Daoy (cell line): ENCODE results near the gene GRB7. TPM values are rescaled to one million over a fixed set of nuclear protein-coding genes. Genes with fewer than 3 reads are reported as not detected.
"Not testable (repeated sequence)": the region's sequence is repeated elsewhere in the genome, so short reads cannot be mapped to it uniquely, and the experiment has no call there.

Experiments
- DNase-seq: peaks from one replicate; pipeline ENCODE4 v3.0.0-alpha.2; 2015; ENCODE audit warnings: low read depth
- total RNA-seq: library from RNA; depleted of rRNA; stranded (reverse); fragments of >200 nt; shearing (Covaris generic); gene quantifications from 2 replicates; pipeline ENCODE4 v1.2.3, GENCODE V29; 2014

The GRB7 gene
- total RNA-seq, 1 experiment from 2014 or later, result 0.11 TPM

DNA sequence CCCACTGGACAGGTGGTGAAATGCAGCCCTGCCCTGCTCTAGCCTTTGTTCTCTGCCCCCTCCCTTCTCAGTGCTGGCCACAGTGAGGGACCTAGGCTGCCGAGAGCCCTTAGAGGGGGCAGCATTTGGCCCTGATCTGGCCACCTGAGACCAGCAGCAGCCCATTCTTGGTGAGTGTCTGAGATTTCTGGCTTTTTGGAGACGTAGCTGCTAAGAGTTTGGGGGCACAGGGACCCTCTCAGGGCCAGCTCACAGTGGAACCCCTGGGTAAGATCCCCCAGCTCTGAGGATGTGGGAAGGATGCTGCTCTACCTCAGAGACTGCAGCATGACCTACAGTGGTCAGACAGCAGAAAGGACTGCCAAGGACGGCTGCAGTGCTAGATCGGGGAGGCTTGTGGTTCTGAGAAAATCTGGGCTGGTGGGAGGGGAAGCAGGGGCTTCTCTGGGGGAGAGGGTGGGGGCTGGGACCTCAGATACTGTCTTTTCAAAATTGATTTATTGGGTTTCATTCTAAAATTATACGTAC lies 13.3 kb downstream of the GRB7 start:
- no peak for DNase-seq

DNA sequence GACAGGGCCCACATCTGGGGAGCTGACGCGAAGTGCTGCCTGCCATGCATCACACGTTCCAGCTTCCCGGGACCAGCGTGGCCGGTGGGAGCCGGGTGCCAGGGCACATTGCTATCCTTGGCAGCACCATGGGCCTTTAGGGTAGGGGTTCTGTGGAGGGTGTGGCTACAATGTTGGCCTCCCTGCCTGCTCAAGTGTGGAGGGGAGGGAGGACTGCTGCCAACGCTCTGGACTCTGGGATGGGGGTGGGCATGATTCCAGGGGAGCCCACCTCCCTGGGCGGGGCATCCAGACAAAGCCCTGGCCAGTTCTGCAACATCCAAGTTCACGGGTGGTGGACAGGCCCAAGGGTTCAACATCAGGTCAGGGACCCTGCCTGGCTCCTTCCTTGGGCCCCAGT lies 13.9 kb downstream of the GRB7 start:
- no peak for DNase-seq

DNA sequence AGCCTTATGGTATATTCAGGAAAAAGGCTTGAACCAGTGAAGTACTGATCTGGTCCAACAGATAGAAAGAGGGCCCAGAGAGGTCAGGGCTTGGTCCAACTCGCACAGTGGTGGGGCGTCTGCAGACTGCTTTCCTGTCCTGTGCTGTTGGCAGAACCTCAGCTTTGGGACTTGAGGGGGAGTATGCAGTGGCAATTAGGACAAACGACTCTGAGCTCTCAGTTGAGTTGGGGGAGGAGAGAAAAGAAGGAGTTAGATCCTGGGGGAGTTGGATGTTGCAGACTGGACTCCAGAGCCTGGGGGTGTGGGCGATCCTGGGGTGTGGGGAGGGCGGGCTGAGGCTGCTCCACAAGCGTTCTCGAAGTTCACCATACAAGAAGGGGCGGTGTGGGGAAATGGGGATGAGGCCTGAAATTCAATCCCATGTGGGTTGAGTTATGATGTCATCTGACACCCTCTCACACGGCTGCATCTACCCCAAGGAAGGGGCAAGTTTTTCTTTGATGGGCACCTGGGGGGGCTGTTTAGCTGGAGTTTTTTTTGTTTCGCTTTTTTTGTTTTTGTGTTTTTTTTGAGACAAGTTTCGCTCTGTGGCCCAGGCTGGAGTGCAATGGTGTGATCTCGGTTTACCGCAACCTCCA lies 14.6 kb downstream of the GRB7 start:
- no peak for DNase-seq

DNA sequence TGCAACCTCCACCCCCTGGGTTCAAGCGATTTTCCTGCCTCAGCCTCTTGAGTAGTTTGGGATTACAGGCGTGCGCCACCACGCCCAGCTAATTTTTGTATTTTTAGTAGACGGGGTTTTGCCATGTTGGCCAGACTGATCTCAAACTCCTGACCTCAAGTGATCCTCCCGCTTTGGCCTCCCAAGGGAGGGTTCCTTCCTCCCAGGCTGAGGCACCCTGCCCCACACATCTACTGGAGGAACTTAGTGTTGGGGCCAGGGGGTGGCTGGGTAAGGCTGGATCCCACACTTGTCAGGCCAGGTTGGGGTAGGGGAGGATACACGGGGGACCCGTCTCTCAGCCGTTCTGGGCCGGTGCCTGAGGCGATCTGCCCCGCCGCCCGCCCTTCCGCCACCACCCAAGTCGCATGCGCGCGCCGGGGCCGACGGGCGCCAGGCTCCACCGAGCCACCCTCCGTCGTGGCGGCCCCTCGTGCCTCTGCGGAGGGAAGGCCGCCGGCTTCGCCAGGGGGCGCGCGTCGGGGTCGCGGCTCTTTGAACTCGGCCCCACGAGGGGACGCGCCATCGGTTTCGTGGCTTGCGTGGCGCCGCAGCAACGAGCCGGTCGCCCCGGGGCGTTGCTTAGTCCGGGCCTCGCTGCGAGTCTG lies 15.9 kb downstream of the GRB7 start:
- DNase-seq, result peak; percentile 44

DNA sequence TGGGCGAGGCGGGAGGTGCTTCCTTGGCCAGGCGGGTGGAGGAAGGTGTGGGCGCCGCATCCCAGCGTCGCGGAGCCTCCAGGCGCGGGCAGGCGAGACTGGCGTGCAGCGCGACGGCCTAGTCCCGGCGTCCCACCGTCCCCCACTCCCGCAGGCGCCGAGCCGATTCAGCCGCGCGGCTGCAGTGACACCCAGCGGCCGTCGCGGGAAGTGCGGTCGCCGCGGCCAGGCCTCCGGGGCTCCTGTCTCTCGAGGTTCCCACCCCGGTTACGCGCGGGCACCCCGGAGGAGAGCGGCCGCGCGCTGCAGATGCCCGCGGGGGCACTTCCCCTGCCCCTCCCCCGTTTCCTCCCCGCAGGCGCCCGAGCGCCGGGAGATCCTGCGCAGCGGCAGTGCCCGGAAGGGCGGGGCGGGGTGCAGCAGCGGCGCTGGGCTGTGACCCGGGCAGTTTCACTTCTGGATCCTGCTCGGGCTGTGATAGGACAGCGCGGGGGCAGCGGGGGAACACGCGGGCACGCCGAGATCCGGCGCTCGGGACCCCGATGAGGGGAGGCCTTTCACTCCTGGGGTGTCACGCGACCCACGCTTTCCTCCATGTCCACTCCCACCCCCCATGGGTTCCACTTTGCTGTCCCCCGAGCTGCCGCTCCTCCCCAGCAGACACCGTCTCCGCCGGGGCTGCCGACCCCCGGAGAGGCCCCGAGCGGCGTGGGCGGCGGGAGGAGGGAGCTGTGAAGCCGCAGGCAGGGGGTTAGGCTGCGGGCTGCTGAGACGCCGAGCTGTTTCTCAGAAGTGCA lies 16.6 kb downstream of the GRB7 start:
- peak; percentile 90 for DNase-seq

DNA sequence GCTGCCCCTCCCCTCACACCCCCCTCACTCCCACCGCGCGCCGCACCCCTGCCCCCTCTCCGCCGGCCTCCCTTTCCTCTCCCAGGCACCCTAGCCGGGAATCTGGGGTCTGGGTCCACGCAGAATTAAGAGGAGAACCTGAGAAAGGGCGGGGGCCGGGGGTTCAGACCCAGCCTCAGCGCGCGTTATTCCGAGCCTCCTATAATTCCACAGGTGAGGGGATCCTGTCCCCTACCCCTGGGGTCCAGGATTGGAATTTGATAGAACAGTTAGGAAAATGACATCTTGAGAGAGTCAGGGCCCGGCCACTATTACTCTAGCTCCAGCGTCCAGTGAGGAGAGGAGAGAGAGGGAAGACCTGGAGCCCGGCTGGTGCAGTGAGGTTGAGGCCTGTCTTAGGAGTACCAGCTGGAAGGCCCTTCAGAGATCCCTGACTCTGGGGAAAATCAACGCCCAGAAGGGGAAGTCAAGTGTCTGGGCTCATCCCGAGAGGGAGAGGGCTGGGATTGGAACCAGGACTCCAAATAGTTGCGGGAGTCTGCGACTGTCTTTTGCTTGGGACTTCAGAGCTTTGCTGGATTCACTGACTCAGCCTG lies 17.3 kb downstream of the GRB7 start:
- DNase-seq, result no peak

DNA sequence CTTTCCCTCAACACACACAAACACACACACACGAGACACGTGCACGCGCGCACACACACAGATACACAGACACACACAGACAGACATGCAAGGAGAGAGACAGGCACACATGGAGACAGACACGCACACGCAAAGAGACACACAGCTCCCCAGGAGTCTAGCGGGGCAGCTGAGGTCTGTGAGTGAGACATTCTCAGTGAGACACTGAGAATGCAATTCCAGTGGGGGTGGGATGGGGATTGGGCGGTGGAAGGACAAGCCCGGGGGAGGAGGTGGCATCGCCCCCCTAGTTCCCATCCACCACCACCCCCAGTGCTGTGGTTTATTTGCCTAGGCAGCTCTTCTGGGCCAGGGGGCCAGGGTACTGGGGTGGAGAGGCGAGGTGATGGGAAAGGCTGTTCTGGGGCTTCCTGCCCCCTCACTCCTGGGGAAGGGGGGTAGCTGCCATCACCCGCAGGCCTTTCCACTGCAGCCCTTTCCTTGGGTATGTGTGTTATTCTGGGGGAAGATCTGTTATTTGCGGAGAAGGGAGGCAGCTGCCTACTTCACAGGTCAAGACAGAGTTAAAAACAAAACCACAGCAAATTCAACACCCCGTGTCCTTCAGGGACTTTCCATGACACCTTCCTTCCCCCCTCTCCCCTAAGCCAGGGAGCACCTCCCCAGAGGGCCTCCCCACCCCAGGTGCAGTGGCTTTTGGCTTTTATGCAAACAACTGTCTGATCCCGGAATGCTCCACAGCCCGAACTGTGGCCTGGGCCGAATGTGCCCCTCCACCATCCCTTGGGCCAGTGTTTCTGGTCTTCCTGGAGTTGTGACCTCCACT lies 18.0 kb downstream of the GRB7 start:
- DNase-seq, result no peak

DNA sequence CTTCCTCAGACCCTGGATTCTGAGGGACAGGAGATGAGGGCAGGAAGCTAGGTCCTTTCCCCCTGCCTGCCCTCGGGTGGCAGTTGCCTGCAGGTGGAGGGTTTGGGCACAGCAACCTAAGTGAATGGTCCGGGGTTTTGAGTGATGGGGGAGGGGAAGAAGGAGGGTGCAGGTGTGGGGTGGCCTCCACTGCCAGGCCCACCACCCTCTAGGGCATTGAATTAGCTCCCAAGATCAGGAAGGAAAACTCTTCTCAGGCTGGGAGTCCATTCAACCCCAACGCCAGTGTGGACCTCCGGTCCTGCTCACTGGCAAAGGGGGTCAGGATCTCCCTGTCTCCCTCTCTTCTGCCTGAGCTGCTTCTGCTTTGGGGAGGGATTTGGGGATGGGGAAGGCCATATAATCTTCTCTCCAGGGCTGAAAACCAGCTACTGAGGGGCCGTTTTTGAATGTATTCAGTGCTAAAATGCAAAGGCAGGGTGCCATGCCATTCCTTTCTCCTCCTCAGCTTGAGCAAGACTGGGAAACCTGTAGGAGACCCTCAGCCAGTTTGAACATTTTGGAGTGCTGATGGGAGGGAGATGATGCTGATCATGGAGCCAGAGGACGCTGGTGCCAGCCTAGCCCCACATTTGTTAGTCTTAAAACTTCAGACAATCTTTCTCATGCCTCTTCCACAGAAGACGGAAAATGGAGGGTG lies 18.8 kb downstream of the GRB7 start:
- no peak for DNase-seq

DNA sequence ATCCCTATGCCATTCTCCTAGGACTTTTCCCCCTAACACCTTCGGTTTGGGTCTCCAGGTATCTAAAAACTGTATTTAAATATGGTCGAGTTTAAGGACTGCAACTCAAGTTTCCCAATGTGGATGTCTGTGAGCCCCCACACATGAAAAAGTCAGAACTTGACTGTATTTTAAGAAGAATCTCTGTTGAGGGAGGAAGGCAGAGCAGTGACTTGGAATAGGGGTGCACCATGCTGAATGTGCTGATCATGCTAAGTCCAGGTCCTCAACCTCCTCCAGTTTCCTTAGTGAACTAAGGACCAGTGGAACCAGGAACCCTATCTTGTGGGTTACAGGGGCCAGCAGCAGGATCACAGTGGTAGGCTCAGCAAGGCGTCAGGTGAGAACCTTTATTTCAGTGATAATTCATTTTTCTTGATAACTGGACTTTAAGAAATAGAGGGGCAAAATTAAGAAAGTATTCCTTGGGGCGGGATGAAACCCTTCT lies 19.5 kb downstream of the GRB7 start:
- DNase-seq, result no peak

DNA sequence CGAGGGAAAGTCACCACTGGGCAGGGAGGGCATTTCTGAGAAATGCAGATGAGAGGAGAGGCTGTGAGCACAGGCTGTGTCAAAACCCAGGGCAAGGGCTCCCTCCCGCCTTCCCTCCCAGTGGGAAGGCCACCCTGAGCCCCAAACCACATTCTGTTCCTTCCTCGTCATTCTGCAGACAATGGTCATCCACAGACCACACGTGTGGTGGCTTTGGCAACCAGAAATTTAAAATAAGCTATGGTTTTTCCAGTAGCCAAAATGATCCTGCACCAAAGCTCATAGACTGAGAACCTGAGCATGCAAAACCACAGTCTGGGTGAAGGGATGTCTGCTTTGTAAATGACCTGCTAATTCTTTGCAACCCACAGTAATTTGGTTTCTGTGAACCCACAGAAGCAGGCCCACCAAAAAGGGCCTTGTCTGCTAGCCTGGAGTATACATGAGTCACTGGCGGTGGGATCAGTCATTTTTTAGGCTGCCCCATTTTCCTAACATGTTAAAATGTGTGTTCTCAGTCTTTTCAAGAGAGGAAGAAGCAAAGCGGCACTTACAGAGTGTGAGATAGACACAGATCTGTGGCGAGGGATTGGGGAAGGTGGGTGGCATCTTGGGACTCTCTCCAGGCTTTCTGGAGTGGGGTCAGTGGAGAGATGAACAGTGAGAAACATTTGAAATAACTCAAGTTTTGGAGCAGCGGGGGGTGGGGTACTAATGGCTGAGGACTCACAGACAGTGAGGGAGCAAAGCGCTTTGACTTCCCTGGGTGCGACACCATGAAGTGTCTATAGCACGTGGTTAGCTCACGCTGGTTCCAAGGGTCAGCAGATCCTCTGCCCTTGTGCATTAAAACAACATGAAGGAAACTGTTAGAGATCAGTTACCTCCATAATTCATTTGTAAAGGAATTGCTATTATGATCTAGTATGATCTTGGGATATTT lies 20.5 kb downstream of the GRB7 start:
- DNase-seq, result peak; percentile 56

DNA sequence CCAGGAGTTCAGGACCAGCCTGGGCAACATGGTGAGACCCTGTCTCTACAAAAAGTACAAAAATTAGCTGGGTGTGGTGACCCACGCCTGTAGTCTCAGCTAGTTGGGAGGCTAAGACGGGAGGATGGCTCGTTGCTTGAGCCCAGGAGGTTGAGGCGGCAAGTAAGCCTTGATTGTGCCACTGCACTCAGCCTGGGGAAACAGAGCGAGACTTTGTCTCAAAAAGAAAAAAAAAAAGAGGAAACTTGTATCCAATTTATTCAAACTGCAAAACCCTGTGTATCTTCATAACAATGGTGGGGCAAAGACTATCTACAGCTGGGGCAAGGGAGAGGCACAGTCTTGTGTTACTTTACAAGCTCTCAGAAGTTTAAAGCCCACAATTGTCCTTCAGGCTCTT lies 21.5 kb downstream of the GRB7 start:
- DNase-seq, result no peak

DNA sequence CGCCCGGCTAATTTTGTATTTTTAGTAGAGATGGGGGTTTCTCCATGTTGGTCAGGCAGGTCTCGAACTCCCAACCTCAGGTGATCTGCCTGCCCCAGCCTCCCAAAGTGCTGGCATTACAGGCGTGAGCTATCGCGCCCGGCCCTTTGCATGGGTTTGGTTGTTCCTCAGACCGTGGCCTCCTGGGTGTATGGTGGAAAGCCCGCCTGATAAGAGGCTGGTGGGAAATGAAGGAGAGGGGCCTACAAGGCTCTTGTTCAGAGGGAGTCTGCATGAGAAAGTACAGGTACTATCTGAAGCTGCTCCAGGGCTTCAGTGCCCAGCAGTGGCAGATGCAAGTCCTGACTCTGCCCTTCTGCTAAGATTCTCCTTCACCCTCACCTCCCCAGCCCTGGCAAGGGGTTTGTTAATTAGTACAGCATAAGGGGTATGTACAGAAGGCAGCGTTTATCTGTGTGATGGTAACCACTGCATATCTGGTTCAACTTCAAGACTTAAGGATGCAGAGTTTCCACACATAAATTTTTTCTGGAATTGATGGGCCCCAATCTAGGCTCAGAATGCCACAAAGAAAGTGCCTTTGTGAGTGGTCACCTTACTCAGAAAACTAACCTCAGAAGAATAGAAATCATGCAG lies 24.2 kb downstream of the GRB7 start:
- no peak for DNase-seq

DNA sequence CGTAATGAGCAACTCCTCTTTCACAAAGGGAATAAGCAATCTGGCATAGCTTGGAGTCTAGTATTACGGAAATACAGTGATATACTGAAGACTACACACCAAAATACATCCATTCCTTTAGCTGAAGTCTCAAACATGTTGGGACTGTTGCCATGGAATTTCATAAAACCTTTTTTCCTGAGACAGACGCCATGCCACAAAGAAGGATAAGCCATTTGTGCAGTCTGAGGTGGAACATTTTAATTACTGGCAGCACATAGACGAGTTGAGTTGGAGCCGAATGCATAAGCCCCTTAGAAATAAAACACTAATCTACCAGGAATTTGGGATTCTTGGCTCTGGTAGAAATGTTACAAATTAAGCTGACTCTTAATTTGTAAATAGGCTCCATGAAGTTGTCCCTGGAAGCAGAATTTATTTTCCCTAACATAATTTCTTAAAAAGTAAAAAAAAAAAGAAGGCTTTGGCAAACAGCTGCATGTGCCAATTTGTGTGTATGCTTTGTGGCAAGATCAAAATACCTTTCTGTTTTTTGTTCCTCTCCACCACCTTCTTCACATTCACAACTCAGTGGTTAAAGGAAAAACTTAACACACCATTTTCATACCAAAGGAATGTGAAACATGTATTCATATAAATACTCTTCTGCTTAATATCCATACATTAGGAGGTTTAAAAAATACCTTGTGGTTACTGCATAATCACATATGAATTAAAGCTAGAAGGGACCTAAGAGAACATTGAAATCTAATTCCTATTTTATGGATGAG lies 25.5 kb downstream of the GRB7 start:
- DNase-seq, result no peak

DNA sequence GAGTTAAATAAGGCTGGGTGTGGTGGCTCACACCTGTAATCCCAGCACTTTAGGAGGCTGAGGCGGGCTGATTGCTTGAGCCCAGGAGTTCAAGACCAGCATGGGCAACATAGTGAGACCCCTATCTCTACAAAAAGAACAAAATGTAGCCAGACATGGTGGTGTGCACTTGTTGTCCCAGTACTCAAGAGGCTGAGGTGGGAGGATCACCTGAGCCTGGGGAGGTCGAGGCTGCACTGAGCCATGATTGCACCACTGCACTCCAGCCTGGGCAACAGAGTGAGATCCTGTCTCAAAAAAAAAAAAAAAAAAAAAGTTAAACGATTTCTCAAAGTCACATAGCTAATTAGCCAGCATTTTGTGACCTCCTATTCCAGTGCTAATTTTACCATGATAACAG lies 26.4 kb downstream of the GRB7 start:
- not testable (repeated sequence) for DNase-seq

DNA sequence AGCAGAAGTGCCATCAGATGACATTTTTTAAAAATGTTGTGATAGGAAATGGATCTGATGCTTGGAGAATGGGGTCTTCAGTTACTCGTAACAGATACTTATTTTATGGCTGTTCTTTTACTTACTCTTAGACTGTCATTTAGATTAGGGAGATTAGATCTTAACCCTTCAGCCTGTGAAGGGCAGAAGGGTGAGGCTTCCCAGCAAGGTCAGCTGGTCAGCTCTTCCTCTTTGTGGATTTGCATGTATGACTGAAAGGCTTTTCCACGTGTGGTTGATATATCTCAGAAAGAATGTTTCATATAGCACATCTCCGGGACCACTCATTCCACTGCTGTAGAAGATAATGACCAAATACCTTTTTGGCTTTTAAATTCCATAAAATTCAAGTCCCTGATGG lies 27.4 kb downstream of the GRB7 start:
- DNase-seq, result no peak

DNA sequence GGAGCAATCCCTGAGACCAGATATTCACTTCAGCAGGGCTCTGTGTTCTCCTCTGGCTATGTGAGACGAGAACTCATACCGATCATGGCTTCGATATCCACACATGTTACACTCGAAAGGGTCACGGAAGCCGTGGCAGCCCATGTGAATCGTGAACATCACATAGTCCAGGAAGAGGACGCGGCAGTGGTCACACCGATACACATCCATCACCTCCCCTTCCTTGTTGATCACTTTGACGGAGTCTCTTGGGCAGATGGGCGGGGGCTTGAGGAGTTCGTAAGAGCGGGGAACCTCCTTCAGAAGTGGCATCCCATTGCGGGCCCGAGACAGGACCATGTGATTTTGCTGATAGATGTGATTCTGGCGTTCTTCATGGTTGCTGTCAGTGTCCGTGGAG lies 28.0 kb downstream of the GRB7 start:
- no peak for DNase-seq

DNA sequence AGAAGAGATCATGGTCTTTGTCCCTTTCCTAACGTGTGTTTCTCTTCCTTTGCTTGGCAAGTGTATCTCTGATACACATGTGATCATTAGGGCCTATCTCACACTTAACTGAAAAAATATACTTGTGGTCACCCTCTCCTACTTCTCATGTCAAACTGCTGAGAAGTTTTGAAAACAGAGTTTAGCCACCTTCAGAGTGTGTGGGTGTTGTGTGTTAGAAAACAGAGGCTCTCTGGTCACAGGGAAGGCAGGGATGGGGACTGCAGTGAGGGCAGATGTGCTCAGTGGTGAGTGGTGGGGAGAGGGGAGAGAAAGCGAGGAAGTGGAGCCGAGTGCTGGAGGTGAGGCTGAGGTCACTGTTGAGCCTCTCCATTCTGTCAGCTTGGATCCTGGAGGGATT lies 29.4 kb downstream of the GRB7 start:
- no peak for DNase-seq

DNA sequence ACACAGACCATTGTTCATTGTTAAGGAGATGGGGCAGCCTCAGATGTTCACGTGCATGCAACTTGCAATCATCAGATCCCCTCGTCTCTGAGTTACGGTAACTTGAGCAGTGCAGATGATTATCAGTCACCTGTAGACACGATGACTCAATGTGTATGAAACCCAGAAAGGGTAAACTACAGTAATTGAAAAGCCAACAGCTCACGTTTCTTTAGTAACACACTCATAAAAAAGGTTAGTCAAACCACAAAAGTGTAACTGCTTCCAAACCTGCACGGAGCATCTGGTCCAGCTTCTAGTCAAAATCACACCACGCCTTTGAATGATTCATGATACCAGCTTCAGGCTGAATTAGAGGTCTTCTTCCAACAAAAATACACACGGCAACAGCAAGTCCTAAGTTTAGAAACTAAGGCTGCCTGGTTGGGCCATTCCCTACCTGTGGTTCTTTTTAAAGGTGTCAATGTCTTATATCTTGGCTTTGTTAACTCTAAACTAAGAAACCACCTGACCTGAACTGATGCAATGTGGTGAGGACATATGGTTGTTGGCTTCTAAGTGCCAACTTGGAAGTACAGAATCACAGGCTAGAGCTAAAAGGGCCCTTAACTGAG lies 32.3 kb downstream of the GRB7 start:
- peak; percentile 73 for DNase-seq
